Panc1 (cell line): ENCODE measurements around the gene MAP1B. TPM values are rescaled to one million over a fixed set of nuclear protein-coding genes. Genes with fewer than 3 reads are reported as not detected.

Experiments used
- ATAC-seq: fragments of 200-7000 bp; cut with Tn5 transposase; 2 replicates; pipeline ENCODE4 v1.9.1; 2020; ENCODE audit warnings: mild to moderate bottlenecking, moderate library complexity
- BruUV-seq: library from RNA; stranded (reverse); fragments of 400-500 nt; replicated peaks from 2 replicates; lab custom pipeline; 2021; lab: Mats Ljungman, UMichigan
- CTCF ChIA-PET: fragments of 300-600 bp; sonication (Branson Sonifier 250); formaldehyde crosslinking; loops from one replicate; lab custom pipeline; 2022; ENCODE audit warnings: antibody characterized with exemption; lab: Charles Lee
- POLR2A ChIA-PET: fragments of 300-600 bp; sonication (Branson Sonifier 250); formaldehyde crosslinking; loops from one replicate; lab custom pipeline; 2022; ENCODE audit warnings: antibody characterized with exemption; lab: Charles Lee
- DNase-seq: peaks from one replicate; pipeline ENCODE4 v3.0.0-alpha.2; 2010; ENCODE audit warnings: low read depth, low spot score
- H3K27ac ChIP-seq: 2 replicates; pipeline ENCODE4 v1.5.1; 2011; ENCODE audit warnings: mild to moderate bottlenecking, low read length, inconsistent platforms
- H3K27me3 ChIP-seq: fragments of 200-500 bp; sonication (Bioruptor generic); 2 replicates; pipeline ENCODE4 v1.6.0; 2014; ENCODE audit warnings: low read length, inconsistent platforms; ENCODE audit not compliant: control insufficient read depth, insufficient read depth
- H3K36me3 ChIP-seq: fragments of 200-500 bp; sonication (Bioruptor generic); 2 replicates; pipeline ENCODE4 v1.5.1; 2014; ENCODE audit warnings: inconsistent platforms, mild to moderate bottlenecking, low read length, moderate library complexity; ENCODE audit not compliant: control insufficient read depth, insufficient read depth
- H3K4me1 ChIP-seq: 2 replicates; pipeline ENCODE4 v1.5.1; 2011; ENCODE audit warnings: inconsistent platforms, mild to moderate bottlenecking, low read length, moderate library complexity; ENCODE audit not compliant: control insufficient read depth, insufficient read depth
- H3K4me3 ChIP-seq, 2 experiments: 2 replicates each; pipeline ENCODE4 v1.5.1; 2011 to 2012; ENCODE audit warnings: low read depth in 2 of 2, low read length in 2 of 2, mild to moderate bottlenecking in 2 of 2, inconsistent platforms in 1 of 2, moderate library complexity in 1 of 2
- H3K9me3 ChIP-seq: fragments of 200-500 bp; sonication (Bioruptor generic); 2 replicates; pipeline ENCODE4 v1.5.1; 2014; ENCODE audit warnings: low read depth, mild to moderate bottlenecking, inconsistent platforms, low read length, moderate library complexity; ENCODE audit not compliant: control insufficient read depth, insufficient read depth
- CTCF ChIP-seq: fragments of 450-650 bp; IDR thresholded peaks from 2 replicates; pipeline ENCODE4 v1.5.1; 2017; ENCODE audit warnings: mild to moderate bottlenecking
- POLR2AphosphoS5 ChIP-seq: IDR thresholded peaks from 2 replicates; pipeline ENCODE4 v1.6.1; 2012; ENCODE audit warnings: mild to moderate bottlenecking, low read depth, low read length, moderate library complexity
- REST ChIP-seq, 2 experiments: IDR thresholded peaks; 2 replicates each; pipeline ENCODE4 v1.6.1; 2011 to 2012; ENCODE audit warnings: low read depth in 2 of 2, control low read depth in 1 of 2, low read length in 1 of 2, mild to moderate bottlenecking in 1 of 2, moderate library complexity in 1 of 2; ENCODE audit not compliant: insufficient read depth in 1 of 2
- SIN3A ChIP-seq: IDR thresholded peaks from 2 replicates; pipeline ENCODE4 v1.6.1; 2012; ENCODE audit warnings: low read depth, mild to moderate bottlenecking, low read length, moderate library complexity, borderline replicate concordance; ENCODE audit not compliant: insufficient read depth
- TCF7L2 ChIP-seq: IDR thresholded peaks from 2 replicates; pipeline ENCODE4 v1.6.1; 2011; ENCODE audit warnings: mild to moderate bottlenecking, low read depth, low read length, inconsistent platforms
- in situ Hi-C: cut with HindIII; loops from 2 replicates; pipeline ENCODE4 v1.10.0; 2016; ENCODE audit warnings: low sequenced_read_pairs, low pct_unique_long_range_greater_than_20kb
- intact Hi-C: fragments of 100-400 bp; cut with micrococcal nuclease; formaldehyde crosslinking; loops from one replicate; pipeline ENCODE4 v1.10.0; 2022; ENCODE audit not compliant: unreplicated experiment
- total RNA-seq: library from RNA; stranded (reverse); gene quantifications from one replicate; pipeline ENCODE4 v1.2.1, GENCODE V29; 2021; ENCODE audit not compliant: unreplicated experiment

The MAP1B gene
- total RNA-seq, 1 experiment from 2014 or later: 82.3 TPM

- Histone ChIP-seq H3K27ac (no peak overlapping the region), H3K4me3 (no peak overlapping the region), H3K27me3 (no peaks in the 10 kb centered on the region), H3K4me1 (peaks cover 14% of the 10 kb centered on the region; the same call in 1 of the 2 replicates), H3K9me3 (no peaks in the 10 kb centered on the region), H3K36me3 (no peaks in the 10 kb centered on the region)
- CTCF ChIA-PET: no interaction called here
- no peak for DNase-seq
- no TSS peak for BruUV-seq
- no peak for TF ChIP-seq CTCF
- TF ChIP-seq SIN3A: no peak
- POLR2A ChIA-PET: no interaction called here
- ATAC-seq: no peak
- in situ Hi-C loops (no loop called here), intact Hi-C loops (no loop called here)
Observed at GRCh38 chr5:72179816-72180440, 72.7 kb downstream of the MAP1B start.

GRCh38 chr5:72180925-72181324, 73.7 kb downstream of the MAP1B start:
- peaks cover 14% of the 10 kb centered on the region; the same call in 1 of the 2 replicates for H3K4me1 ChIP-seq
- H3K27me3 ChIP-seq: no peaks in the 10 kb centered on the region
- ChIA-PET CTCF (no interaction called here), POLR2A (no interaction called here)
- no peak overlapping the region for H3K27ac ChIP-seq
- in situ Hi-C loops: no loop called here
- intact Hi-C loops: no loop called here
- H3K36me3 ChIP-seq: no peaks in the 10 kb centered on the region
- ATAC-seq: no peak
- no peaks in the 10 kb centered on the region for H3K9me3 ChIP-seq
- TF ChIP-seq REST (IDR thresholded peaks at IDR 0.05; ENCODE audit: insufficient read depth in 1 of 2, low read depth in 2 of 2, low read length in 1 of 2) (no peak), CTCF (no peak), TCF7L2 (no peak), SIN3A (no peak), POLR2AphosphoS5 (no peak)
- no peak overlapping the region for H3K4me3 ChIP-seq
- no TSS peak for BruUV-seq
- DNase-seq: no peak
